Fibroblast of peridontal ligament (primary cell): ENCODE results near the gene MAGEB4.

Source experiments
- DNase-seq: peaks from one replicate; pipeline ENCODE4 v3.0.0-alpha.2; 2010; ENCODE audit errors: extremely low read depth

MAGEB4 gene

GRCh38 chrX:30283456-30284200, 41.8 kb downstream of the MAGEB4 start:
- DNase-seq = peak; percentile 93
